Fibroblast of lung (primary cell): Measurements from ENCODE around the gene HECW1. TPM values are rescaled to one million over a fixed set of nuclear protein-coding genes. Genes with fewer than 3 reads are reported as not detected.

ENCODE experiments used
- DNase-seq, 2 donors: peaks; one replicate each; pipeline versions ENCODE4 v3.0.0 to v3.0.0-alpha.2; 2010; ENCODE audit warnings: low read depth in 2 of 2
- H2AFZ ChIP-seq: 2 replicates; pipeline ENCODE4 v1.5.1; 2012; ENCODE audit warnings: low read length, control low read depth, inconsistent platforms
- H3K27ac ChIP-seq: 2 replicates; pipeline ENCODE4 v1.5.1; 2011; ENCODE audit warnings: low read length, control low read depth; ENCODE audit not compliant: insufficient read depth
- H3K27me3 ChIP-seq: 2 replicates; pipeline ENCODE4 v1.5.1; 2011; ENCODE audit warnings: mild to moderate bottlenecking, low read length; ENCODE audit not compliant: control insufficient read depth, insufficient read depth
- H3K36me3 ChIP-seq: 2 replicates; pipeline ENCODE4 v1.5.1; 2011; ENCODE audit warnings: low read length; ENCODE audit not compliant: control insufficient read depth, insufficient read depth
- H3K4me1 ChIP-seq: 2 replicates; pipeline ENCODE4 v1.5.1; 2011; ENCODE audit warnings: low read length; ENCODE audit not compliant: control insufficient read depth, insufficient read depth; ENCODE audit errors: extremely low read depth
- H3K4me2 ChIP-seq: 2 replicates; pipeline ENCODE4 v1.5.1; 2011; ENCODE audit warnings: low read length, control low read depth; ENCODE audit not compliant: insufficient read depth; ENCODE audit errors: extremely low read depth
- H3K4me3 ChIP-seq, 4 experiments: fragments of 200-600 bp in 1 of 4; sonication (generic) in 1 of 4; replicated peaks in 1 of 4; 2 replicates each; pipeline ENCODE4 v1.5.1; 2011 to 2016; ENCODE audit warnings: low read length in 4 of 4, low read depth in 3 of 4, mild to moderate bottlenecking in 3 of 4, control low read depth in 2 of 4, inconsistent platforms in 1 of 4, mixed read lengths in 1 of 4; ENCODE audit not compliant: insufficient read depth in 1 of 4; ENCODE audit errors: control extremely low read depth in 1 of 4
- H3K79me2 ChIP-seq: 2 replicates; pipeline ENCODE4 v1.5.1; 2012; ENCODE audit warnings: mild to moderate bottlenecking, low read length, inconsistent platforms; ENCODE audit not compliant: control insufficient read depth, insufficient read depth
- H3K9ac ChIP-seq: 2 replicates; pipeline ENCODE4 v1.5.1; 2011; ENCODE audit warnings: mild to moderate bottlenecking, low read length, control low read depth; ENCODE audit not compliant: insufficient read depth
- H3K9me3 ChIP-seq: 2 replicates; pipeline ENCODE4 v1.5.1; 2012; ENCODE audit warnings: low read depth, low read length; ENCODE audit not compliant: control insufficient read depth, insufficient read depth
- H4K20me1 ChIP-seq: 2 replicates; pipeline ENCODE4 v1.5.1; 2011; ENCODE audit warnings: low read length; ENCODE audit not compliant: control insufficient read depth, insufficient read depth; ENCODE audit errors: extremely low read depth
- CTCF ChIP-seq, 2 donors: IDR thresholded peaks in 1 of 2; conservative IDR thresholded peaks in 1 of 2; 1 replicate in 1 of 2; 2 replicates in 1 of 2; pipeline ENCODE4 v1.5.1; 2011 to 2012; ENCODE audit warnings: low read length in 2 of 2, control low read depth in 1 of 2, inconsistent platforms in 1 of 2, low read depth in 1 of 2, mild to moderate bottlenecking in 1 of 2
- EZH2 ChIP-seq: IDR thresholded peaks from 2 replicates; pipeline ENCODE4 v1.5.1; 2012; ENCODE audit warnings: low read length, control low read depth, mild to moderate bottlenecking; ENCODE audit errors: missing control alignments
- polyA plus RNA-seq, 2 donors: library from polyadenylated mRNA; depleted of rRNA in 1 of 2; stranded (reverse) in 1 of 2; unstranded in 1 of 2; fragments of >200 nt; gene quantifications; 2 replicates each; pipeline ENCODE4 v1.2.1, GENCODE V29; 2011 to 2012; ENCODE audit warnings: missing spikeins in 1 of 2
- total RNA-seq: library from RNA; depleted of rRNA; stranded (reverse); fragments of >200 nt; gene quantifications from 2 replicates; pipeline ENCODE4 v1.2.1, GENCODE V29; 2014

The HECW1 gene
- total and polyA plus RNA-seq, 2 donors (not counting 1 experiment from before 2014, with no cell fraction given) = 1.1 to 6.1 TPM

GRCh38 chr7:43119371-43120075, 7.1 kb downstream of the HECW1 start:
- Histone ChIP-seq H3K4me2 (peak overlapping the region; percentile 7), H2AFZ (no peak overlapping the region), H3K79me2 (no peaks in the 10 kb centered on the region), H3K4me3 (no peak overlapping the region), H3K9me3 (no peaks in the 10 kb centered on the region), H4K20me1 (no peaks in the 10 kb centered on the region), H3K4me1 (peaks cover 4% of the 10 kb centered on the region), H3K9ac (no peak overlapping the region), H3K27ac (no peak overlapping the region), H3K27me3 (peaks cover 9% of the 10 kb centered on the region), H3K36me3 (no peaks in the 10 kb centered on the region)
- no peak for TF ChIP-seq CTCF (conservative IDR thresholded peaks at IDR 0.05 in 1 of 2, IDR thresholded peaks at IDR 0.05 in 1 of 2; ENCODE audit: low read depth in 1 of 2, low read length in 2 of 2)
- TF ChIP-seq EZH2 = no peak
- DNase-seq = peak; percentile 87 to 91

GRCh38 chr7:43121973-43122372, 9.5 kb downstream of the HECW1 start:
- H4K20me1 ChIP-seq = no peaks in the 10 kb centered on the region
- peaks cover 4% of the 10 kb centered on the region for H3K4me1 ChIP-seq
- no peaks in the 10 kb centered on the region for H3K27me3 ChIP-seq
- no peak overlapping the region for H3K9ac ChIP-seq
- H2AFZ ChIP-seq = no peak overlapping the region
- no peak for DNase-seq
- no peak overlapping the region for H3K27ac ChIP-seq
- H3K36me3 ChIP-seq = no peaks in the 10 kb centered on the region
- no peaks in the 10 kb centered on the region for H3K79me2 ChIP-seq
- H3K4me2 ChIP-seq = no peak overlapping the region
- no peak overlapping the region for H3K4me3 ChIP-seq
- H3K9me3 ChIP-seq = no peaks in the 10 kb centered on the region
- TF ChIP-seq EZH2 = no peak
- no peak for TF ChIP-seq CTCF (conservative IDR thresholded peaks at IDR 0.05 in 1 of 2, IDR thresholded peaks at IDR 0.05 in 1 of 2; ENCODE audit: low read depth in 1 of 2, low read length in 2 of 2)

DNA sequence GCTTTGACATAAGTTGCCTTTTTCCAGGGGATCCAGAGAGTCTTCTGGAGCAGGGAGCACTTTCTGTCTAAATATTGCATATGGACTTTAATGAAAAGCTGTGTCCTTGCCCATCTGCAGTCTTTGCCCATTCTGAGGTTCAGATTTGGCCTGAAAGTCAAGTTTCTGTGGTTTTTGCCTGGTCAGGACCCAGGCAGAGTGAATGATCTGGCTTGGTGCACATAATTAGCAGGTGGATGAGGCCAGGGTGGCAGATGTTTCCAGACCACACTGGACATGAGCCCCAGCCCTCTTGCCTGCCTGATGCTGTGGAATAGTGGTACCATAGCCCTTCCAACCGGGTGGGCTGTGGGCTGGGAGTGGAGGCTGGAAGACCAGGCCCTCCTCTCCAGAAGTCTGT, 11.0 kb downstream of the HECW1 start:
- Histone ChIP-seq H3K4me1 (peaks cover 4% of the 10 kb centered on the region), H4K20me1 (no peaks in the 10 kb centered on the region), H3K9me3 (no peaks in the 10 kb centered on the region), H2AFZ (no peak overlapping the region), H3K27me3 (no peaks in the 10 kb centered on the region), H3K9ac (no peak overlapping the region), H3K36me3 (no peaks in the 10 kb centered on the region), H3K27ac (no peak overlapping the region), H3K79me2 (no peaks in the 10 kb centered on the region), H3K4me3 (no peak overlapping the region), H3K4me2 (no peak overlapping the region)
- DNase-seq = no peak
- no peak for TF ChIP-seq CTCF (conservative IDR thresholded peaks at IDR 0.05 in 1 of 2, IDR thresholded peaks at IDR 0.05 in 1 of 2; ENCODE audit: low read depth in 1 of 2, low read length in 2 of 2)
- no peak for TF ChIP-seq EZH2
